ENCODE results near the gene CROCC. TPM values are rescaled to one million over a fixed set of nuclear protein-coding genes. Genes with fewer than 3 reads are reported as not detected.

The CROCC gene
- total RNA-seq, 1 donor from 2014 or later: 21.8 TPM

DNA sequence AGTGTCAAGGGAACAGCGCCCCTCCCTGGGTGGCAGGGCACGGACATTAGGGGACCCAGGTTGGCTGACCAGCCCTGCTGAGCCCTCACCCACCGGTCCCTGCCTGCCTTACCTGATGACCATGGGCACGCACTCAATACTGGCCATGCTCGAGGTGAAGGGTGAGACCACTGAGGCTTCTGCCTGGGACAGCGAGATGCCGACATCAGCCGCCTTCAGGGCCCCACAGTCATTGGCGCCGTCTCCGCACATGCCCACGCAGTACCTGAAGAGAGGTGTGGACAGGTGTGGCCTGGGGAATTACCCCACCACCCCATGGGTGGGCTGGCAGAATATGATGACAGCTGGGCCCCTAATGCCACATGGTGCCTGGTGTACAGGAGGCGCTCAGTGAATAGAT, 66.5 kb downstream of the CROCC start:
- no peak for DNase-seq

- DNase-seq: no peak
Measured at GRCh38 chr1:16989676-16990391, 68.1 kb downstream of the CROCC start.

- no peak for DNase-seq
Measured at GRCh38 chr1:16991571-16991970, 69.8 kb downstream of the CROCC start.

- no peak for DNase-seq
Measured at GRCh38 chr1:16992102-16992501, 70.4 kb downstream of the CROCC start.

DNA sequence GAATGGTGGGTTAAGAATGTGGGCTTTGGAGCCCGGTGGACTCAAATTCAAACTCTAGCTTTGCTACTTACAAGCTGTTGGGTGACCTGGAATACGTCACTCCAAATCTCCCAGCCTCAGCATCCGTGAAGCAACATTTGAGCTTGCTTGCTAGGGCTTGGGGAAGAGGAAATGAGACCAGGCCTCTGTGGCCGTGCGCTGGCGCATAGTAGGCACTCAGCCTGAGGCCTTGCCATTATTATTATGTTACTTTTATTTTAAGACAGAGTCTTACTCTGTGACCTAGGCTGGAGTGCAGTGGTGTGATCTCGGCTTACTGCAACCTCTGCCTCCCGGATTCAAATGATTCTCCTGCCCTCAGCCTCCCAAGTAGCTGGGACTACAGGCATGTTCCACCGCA, 70.9 kb downstream of the CROCC start:
- no peak for DNase-seq

DNA sequence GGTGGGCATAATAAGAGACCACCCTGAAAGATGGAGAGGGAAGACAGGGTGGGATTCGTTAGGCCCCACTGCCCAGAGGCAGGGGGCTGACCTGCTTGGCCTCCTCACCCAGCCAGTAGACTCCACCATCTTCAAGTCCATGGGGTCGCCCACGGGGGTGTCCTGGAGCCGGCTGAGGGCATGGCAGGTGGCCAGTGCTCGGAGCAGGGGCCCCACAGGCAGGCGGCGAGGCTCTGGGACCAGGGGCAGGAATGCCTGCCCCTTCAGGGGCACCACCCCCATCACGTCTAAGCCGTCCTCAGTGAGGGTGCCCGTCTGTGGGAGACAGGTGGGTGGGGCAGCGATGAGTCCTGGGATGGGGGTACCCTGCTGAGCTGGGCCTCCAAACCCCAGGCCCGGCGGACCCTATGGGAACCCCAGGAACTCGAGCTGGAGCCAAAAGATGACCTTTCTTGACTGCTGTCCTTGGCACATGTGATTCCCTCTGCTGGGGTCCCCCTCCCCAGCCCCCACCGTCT, 71.8 kb downstream of the CROCC start:
- no peak for DNase-seq

GRCh38 chr1:16996845-16997244, 75.1 kb downstream of the CROCC start:
- DNase-seq: no peak

DNA sequence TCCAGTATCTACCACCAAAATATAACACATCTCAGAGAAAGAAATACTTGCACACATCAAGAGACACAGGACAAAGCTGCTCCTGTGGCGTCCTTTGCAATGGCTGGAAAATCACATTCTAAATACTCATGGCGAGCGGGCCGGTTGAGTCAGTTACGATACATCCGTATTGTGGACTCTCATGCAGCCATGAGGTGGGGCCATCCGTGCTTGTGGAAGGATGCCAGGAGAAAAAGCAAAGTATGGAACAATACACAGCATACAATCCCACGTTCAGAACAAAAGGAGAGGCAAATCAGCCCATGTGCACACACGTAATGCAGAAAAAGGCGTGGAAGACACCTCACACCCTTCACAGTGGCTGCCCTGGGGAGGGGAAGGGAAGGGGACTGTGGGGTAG, 76.9 kb downstream of the CROCC start:
- no peak for DNase-seq

- no peak for DNase-seq
Measured at GRCh38 chr1:16999863-17000262, 78.1 kb downstream of the CROCC start.

DNA sequence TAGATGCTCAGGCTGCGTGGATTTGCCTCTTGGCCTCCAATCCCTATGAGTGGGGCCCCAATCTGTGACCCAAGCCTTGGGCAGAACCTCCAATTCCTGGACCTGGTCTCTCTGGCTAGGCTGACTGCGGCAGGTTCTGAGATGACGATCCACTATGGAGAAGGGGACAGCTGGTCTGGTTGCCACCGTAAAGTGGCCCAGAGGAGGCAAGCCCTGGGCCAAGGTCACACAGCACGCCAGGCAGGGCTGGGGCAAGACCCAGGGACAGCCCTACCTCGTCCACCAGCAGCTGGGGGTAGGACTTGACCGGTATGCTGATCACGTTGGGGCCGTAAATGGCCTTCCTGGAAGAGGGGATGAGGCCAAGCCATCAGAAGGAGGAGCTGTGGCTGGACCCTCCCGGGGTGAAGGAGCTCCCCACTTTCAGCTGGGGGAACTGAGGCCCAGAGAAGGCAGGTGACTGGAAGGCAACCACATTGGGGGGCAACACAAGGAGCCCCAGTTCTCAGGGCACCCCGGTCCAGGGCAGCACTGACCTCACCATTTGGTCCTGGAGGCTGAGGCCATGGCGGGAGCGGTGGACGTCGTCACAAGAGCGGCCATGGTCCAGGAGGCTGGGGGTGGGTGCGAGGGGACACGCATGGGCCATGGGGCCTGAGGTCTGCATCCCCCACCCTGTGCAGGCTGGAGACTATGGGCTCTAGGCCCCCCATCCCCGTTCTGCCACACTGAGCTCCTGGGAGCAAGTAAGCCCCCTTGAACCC, 80.2 kb downstream of the CROCC start:
- no peak for DNase-seq

DNA sequence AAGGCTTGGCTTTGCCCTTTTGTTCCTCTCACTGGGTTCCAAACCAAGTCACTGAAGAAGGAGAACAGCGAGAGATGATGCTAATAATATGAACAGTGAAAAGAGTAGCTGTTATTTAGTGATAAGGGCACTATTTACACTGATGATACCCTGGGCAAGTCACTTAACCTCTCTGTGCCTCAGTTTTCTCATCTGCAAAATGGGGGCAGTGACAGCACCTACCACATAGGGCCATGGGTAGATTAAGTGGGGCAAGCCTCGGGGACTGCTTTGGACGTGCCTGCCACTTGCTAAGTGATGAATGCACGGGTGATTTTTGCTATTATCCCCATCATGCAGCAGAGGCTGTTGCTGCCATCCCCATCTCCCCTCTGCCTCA, 80.8 kb downstream of the CROCC start:
- no peak for DNase-seq

DNA sequence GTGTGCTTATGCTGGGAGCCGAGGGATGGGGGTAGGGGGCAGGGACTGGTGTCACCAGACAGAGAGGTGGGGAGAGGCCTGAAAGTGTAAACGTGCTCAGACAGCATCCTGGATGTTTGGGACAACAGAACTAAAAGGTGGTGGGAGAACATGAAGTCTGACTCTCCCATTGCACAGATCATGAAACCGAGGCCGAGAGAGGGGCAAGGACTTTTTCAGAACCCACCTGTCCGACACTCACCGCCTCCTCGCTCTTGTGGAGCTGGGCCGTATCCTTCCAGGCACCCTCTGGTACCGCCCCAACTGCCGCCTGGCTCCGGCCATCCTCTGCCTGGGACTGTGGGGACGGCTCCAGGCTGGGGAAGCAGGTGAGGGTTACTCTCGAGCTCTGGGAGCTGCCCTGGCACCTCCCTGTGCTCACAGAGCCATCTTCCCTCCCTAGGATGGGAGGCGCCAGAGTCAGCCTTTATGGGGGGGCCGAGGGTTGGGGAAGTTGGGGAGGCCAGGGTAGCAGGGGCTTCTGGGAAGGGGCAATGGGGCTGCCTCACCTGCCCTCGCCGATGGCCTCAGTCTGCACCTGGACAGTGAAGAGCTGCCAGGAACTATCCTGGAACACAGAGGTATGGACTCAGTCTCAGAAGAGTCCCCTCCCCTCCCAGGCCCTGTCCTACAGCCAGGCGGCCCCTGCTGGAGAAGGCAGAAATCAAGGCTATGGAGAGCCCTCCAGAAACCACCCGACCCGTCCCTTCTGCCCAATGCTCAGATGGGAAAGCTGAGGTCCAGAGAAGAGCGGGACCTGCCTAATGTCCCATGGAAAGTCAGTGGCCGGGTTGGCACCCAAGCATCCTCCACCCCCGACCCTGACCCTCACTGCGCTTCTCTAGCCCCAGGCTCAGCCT, 83.0 kb downstream of the CROCC start:
- DNase-seq: no peak

DNA sequence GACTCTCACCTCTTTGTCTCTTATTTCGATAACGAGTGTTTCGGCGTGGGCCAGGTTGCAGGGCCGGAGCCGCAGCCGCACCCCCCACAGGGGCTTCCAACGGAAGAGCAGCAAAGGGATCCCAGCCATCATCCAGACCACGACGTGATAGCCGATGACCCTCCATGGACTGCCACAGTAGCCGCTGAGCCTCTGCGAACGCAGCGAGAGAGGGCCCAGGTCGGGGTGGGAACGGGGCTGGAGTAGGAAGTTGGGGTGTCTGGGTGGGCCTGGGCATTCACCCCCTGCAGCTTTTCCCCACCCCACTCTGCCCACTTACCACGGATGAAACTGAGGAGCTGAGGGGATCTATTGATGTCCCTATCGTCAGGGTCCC, 83.6 kb downstream of the CROCC start:
- DNase-seq: no peak

GRCh38 chr1:17007121-17007520, 85.4 kb downstream of the CROCC start:
- no peak for DNase-seq

GRCh38 chr1:17008208-17008855, 86.6 kb downstream of the CROCC start:
- no peak for DNase-seq

DNA sequence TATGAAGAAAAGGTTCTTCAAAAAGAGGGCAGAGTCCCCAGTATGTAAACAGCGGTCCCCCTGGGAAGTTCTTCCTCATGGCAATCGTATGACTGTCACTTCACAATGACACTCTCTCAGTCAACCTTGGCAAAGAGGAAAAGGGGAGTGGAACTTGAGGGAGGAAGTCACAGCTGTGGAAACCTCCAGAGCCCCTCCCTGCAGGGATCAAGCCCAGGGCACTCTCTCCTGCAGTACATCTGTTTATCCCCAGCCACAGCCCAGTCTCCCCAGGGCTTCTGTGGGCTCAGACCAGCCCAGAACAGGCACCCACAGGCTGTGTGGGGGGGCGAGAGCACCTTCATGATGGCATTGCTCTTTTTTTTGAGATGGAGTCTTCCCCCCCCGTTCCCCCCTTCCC, 88.0 kb downstream of the CROCC start:
- no peak for DNase-seq

DNA sequence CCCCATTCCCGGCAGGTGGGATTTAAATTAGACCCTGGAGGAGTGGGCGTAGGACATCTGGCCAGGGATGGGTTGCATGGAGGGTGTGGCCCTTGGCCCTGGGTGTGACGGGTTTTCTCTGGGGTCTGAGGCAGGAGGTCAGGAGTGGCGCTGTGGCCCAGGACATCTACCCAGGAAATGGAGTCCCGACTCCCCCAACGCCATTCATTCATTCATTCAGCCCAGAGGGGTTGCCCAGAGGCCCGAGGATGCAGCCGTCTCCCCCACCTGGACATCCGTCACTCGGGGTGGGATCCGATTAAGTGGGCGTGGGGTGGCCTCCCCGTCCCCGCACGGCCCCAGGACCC, 89.3 kb downstream of the CROCC start:
- no peak for DNase-seq

DNA sequence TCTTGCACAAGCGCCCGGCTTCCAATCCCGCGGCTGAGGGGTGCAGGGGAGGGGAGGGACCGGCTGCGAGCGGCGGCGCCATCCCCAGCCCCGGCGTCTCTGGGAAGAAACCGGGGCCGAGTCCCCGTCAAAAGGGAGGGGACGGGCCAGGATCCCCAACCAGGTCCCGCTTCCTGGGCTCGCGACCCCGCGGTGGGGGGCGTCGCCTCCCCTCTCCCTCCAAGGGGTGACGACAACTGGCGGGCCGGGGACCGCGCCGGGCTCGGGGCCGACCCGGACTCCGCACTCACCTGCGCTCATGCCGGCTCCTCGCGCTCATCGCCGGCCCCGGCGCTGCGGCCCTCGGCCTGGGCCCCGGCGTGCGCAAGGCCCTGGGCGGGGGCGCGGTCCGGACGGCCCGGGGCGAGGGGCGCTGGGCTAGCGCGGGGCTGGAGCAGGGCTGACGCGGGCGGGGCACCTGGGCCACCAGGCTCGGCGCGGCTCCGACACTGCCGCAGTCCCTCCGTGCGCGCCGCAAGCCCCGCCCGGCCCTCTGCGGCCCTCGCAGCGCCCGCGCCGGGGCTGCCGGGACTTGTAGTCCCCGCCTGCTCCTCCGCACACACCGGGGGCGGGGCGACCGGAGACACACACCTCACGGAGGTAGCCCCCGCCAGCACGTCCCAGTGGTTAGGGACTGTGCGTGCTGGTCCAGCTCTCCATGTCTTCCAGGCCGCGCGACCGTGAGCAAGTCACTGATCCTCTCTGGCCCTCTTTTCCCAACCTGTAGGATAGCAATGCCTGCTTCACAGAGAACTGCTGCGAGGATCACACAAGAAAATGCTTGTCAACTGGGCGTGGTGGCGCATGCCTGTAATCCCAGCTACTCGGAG, 89.9 kb downstream of the CROCC start, which contains the start of gene ATP13A2:
ATP13A2 (minus strand) TSS at position 490 of the 869 bp plus-strand sequence; CDS start at position 300, 190 bp downstream.
- peak; percentile 19 for DNase-seq

GRCh38 chr1:17012775-17013490, 91.2 kb downstream of the CROCC start:
- no peak for DNase-seq

Data from skin of body (tissue), 2 donors.